ENCODE results near the gene CA5A.

DNA sequence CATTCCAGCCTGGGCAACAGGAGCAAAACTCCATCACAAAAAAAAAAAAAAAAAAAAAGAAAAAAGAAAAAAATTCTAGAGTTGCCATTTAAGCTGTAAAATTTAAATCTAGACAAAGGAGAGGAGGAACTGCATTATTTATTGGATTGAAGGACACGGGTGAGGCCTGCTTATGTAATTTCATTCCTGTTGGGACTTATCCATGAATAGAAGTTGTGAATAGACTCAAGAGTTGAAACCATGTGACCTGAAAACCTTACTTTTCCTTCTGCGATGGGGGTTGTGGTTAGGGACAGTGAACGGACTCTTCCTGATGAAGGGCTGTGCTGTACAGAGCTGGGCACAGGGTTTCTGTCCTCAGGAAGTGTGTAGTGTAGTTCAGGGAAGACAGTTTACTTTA, 37.4 kb upstream of the CA5A start:
- no peak for TF ChIP-seq CTCF (IDR thresholded peaks at IDR 0.05; ENCODE audit: insufficient read depth, low read depth, low read length)
- no peak for TF ChIP-seq EZH2 (IDR thresholded peaks at IDR 0.05; ENCODE audit: insufficient read depth, low read length)
